SK-N-SH treated with all-trans-retinoic acid at 6 μM for 48 hours (cell line): Measurements from ENCODE around the gene MPDZ.

Experiments used
- PATZ1 ChIP-seq: fragments of 250-450 bp; sonication (Bioruptor Pico); IDR thresholded peaks from 2 replicates; pipeline ENCODE4 v1.8.0; 2020; ENCODE audit warnings: mild to moderate bottlenecking, moderate library complexity, borderline replicate concordance
- RARB ChIP-seq: fragments of 250-450 bp; sonication (Bioruptor Pico); IDR thresholded peaks from 2 replicates; pipeline ENCODE4 v1.8.0; 2021; ENCODE audit warnings: mild to moderate bottlenecking, moderate library complexity
- SNAI2 ChIP-seq: fragments of 250-450 bp; sonication (Bioruptor Pico); IDR thresholded peaks from 2 replicates; pipeline ENCODE4 v1.5.0; 2020; ENCODE audit warnings: mild to moderate bottlenecking, moderate library complexity

GRCh38 chr9:13318027-13318426, 38.5 kb upstream of the MPDZ start:
- TF ChIP-seq PATZ1 (CRISPR knock-in tag) (no peak), SNAI2 (CRISPR knock-in tag) (no peak), RARB (CRISPR knock-in tag) (no peak)
